CD14-positive monocyte (primary cell): ENCODE measurements around the gene WDFY4. TPM values are rescaled to one million over a fixed set of nuclear protein-coding genes. Genes with fewer than 3 reads are reported as not detected.

Source experiments
- DNase-seq, 3 donors: peaks; one replicate each; pipeline ENCODE4 v3.0.0-alpha.2; 2011 to 2022
- H2AFZ ChIP-seq: 2 replicates; pipeline ENCODE4 v1.6.0; 2012; ENCODE audit warnings: mild to moderate bottlenecking, low read depth, low read length, inconsistent platforms; ENCODE audit not compliant: insufficient read depth, poor library complexity, severe bottlenecking
- H3K27ac ChIP-seq, 2 donors: 1 replicate in 1 of 2; 2 replicates in 1 of 2; pipeline ENCODE4 v1.5.1; 2012 to 2013; ENCODE audit warnings: low read length in 2 of 2, control low read depth in 1 of 2, inconsistent platforms in 1 of 2, low read depth in 1 of 2, mild to moderate bottlenecking in 1 of 2
- H3K27me3 ChIP-seq, 2 donors: one replicate each; pipeline versions ENCODE4 v1.6.0 to v1.6.1; 2011 to 2013; ENCODE audit warnings: low read length in 2 of 2; ENCODE audit not compliant: control insufficient read depth in 2 of 2, insufficient read depth in 2 of 2
- H3K36me3 ChIP-seq, 2 donors: replicated peaks in 1 of 2; 1 replicate in 1 of 2; 2 replicates in 1 of 2; pipeline versions ENCODE4 v1.5.1 to v1.6.1; 2012 to 2013; ENCODE audit warnings: low read length in 2 of 2, control low read depth in 1 of 2, inconsistent platforms in 1 of 2, mild to moderate bottlenecking in 1 of 2; ENCODE audit not compliant: insufficient read depth in 2 of 2, control insufficient read depth in 1 of 2
- H3K4me1 ChIP-seq, 2 donors: 1 replicate in 1 of 2; 2 replicates in 1 of 2; pipeline versions ENCODE4 v1.5.1 to v1.6.1; 2012 to 2013; ENCODE audit warnings: low read length in 2 of 2, control low read depth in 1 of 2, inconsistent platforms in 1 of 2, mild to moderate bottlenecking in 1 of 2, moderate library complexity in 1 of 2; ENCODE audit not compliant: insufficient read depth in 2 of 2, control insufficient read depth in 1 of 2
- H3K4me2 ChIP-seq: replicated peaks from 2 replicates; pipeline ENCODE3; 2012; ENCODE audit warnings: low read length, moderate library complexity, mild to moderate bottlenecking; ENCODE audit not compliant: poor library complexity, severe bottlenecking; ENCODE audit errors: extremely low read depth
- H3K4me3 ChIP-seq, 3 experiments: fragments of 200-600 bp in 1 of 3; sonication (generic) in 1 of 3; replicated peaks in 1 of 3; 1 replicate in 2 of 3; 2 replicates in 1 of 3; pipeline ENCODE4 v1.5.1; 2011 to 2013; ENCODE audit warnings: low read length in 3 of 3, mild to moderate bottlenecking in 3 of 3, control low read depth in 2 of 3, low read depth in 2 of 3, inconsistent platforms in 1 of 3, moderate library complexity in 1 of 3
- H3K79me2 ChIP-seq: 2 replicates; pipeline ENCODE4 v1.6.0; 2012; ENCODE audit warnings: mild to moderate bottlenecking, control low read depth, inconsistent platforms, low read length, moderate library complexity; ENCODE audit not compliant: insufficient read depth
- H3K9ac ChIP-seq: 2 replicates; pipeline ENCODE4 v1.6.0; 2017; ENCODE audit warnings: low read length, mild to moderate bottlenecking; ENCODE audit not compliant: insufficient read depth, poor library complexity, severe bottlenecking
- H3K9me3 ChIP-seq, 2 donors: replicated peaks in 1 of 2; 1 replicate in 1 of 2; 2 replicates in 1 of 2; pipeline versions ENCODE4 v1.5.1 to v1.6.1; 2012 to 2013; ENCODE audit warnings: low read length in 2 of 2, control low read depth in 1 of 2; ENCODE audit not compliant: control insufficient read depth in 1 of 2, insufficient read depth in 1 of 2
- H4K20me1 ChIP-seq: 2 replicates; pipeline ENCODE4 v1.6.0; 2012; ENCODE audit warnings: mild to moderate bottlenecking, low read length, control low read depth, moderate library complexity; ENCODE audit not compliant: insufficient read depth
- H3K27ac Mint-ChIP-seq, 7 donors: one replicate each; pipeline ENCODE4 v1.8.0; 2020; ENCODE audit warnings: mild to moderate bottlenecking in 7 of 7, mixed read lengths in 7 of 7, moderate library complexity in 6 of 7, inconsistent platforms in 2 of 7
- H3K27me3 Mint-ChIP-seq, 3 donors: one replicate each; pipeline ENCODE4 v1.8.0; 2021 to 2022; ENCODE audit warnings: low read depth in 3 of 3, mild to moderate bottlenecking in 3 of 3, mixed read lengths in 3 of 3, moderate library complexity in 3 of 3, inconsistent platforms in 1 of 3
- H3K36me3 Mint-ChIP-seq, 2 donors: one replicate each; pipeline ENCODE4 v1.8.0; 2020; ENCODE audit warnings: mixed read lengths in 2 of 2, inconsistent platforms in 1 of 2, mild to moderate bottlenecking in 1 of 2
- H3K4me1 Mint-ChIP-seq: one replicate; pipeline ENCODE4 v1.8.0; 2020; ENCODE audit warnings: mild to moderate bottlenecking, mixed read lengths
- H3K4me3 Mint-ChIP-seq, 2 donors: one replicate each; pipeline ENCODE4 v1.8.0; 2020; ENCODE audit warnings: mild to moderate bottlenecking in 2 of 2, mixed read lengths in 2 of 2, moderate library complexity in 1 of 2
- H3K9me3 Mint-ChIP-seq, 7 donors: one replicate each; pipeline ENCODE4 v1.8.0; 2020 to 2022; ENCODE audit warnings: mixed read lengths in 7 of 7, mild to moderate bottlenecking in 6 of 7, moderate library complexity in 6 of 7, inconsistent platforms in 2 of 7
- WGBS: methylation state at CpG from one replicate; pipeline ENCODE4 v1.1.5; 2013; ENCODE audit warnings: missing lambda C conversion rate; ENCODE audit not compliant: insufficient coverage; 5-methylcytosine and 5-hydroxymethylcytosine counted together
- intact Hi-C, 2 donors: fragments of 100-400 bp; cut with micrococcal nuclease; formaldehyde crosslinking; loops; one replicate each; pipeline versions ENCODE4 v1.15.0 to v1.15.1; 2023
- polyA plus RNA-seq, 3 donors: library from polyadenylated mRNA; depleted of rRNA in 1 of 3; unstranded in 2 of 3; stranded (reverse) in 1 of 3; fragments of 300-500 nt in 2 of 3; fragments of >200 nt in 1 of 3; fragmentation: Illumina TruSeq in 2 of 3; gene quantifications; 1 replicate in 2 of 3; 2 replicates in 1 of 3; pipeline ENCODE4 v1.2.3, GENCODE V29; 2012 to 2021
- TF ChIP-seq, protein P1 (sequence below): fragments of 200-600 bp; IDR thresholded peaks from one replicate; pipeline ENCODE4 v1.8.0; 2022; ENCODE audit warnings: antibody characterized with exemption, mild to moderate bottlenecking

WDFY4 gene
- polyA plus RNA-seq, 3 donors: 7.5 to 36.1 (median 9.8) TPM

DNA sequence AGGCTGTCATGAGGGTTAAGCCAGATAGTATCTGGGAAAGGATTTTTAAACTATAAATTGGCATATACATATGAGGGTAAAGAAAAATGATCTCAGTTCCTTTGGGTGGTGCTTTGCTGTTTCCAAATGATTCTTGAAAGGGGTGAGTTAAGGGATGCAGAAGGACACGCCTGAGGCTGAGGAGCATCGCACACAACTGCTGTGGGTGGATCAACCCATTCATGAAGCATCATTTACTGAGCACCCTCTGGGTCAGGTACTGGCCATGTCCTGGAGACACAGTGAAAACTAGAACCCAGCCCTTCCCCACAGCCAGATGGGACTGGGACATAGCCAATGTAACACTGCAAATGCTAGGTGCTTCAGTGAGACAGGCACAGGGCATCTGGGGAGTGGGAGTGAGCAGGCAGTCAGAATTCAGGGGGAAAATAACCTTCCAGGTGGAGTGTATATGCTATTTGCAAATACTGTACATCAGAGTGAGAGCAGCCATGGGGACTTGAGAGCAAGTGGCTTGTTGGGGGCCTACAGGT lies 112.1 kb downstream of the WDFY4 start:
- intact Hi-C loops: no loop called here
- DNase-seq: peak in 1 of 3 donors; percentile 1
- H2AFZ ChIP-seq: no peak overlapping the region
- no peak overlapping the region for H3K27ac ChIP-seq
- H3K36me3 Mint-ChIP-seq: peaks cover 10 to 11% of the 10 kb centered on the region in 2 donors
- WGBS: 100% methylated on average over 2 of the region's 2 CpGs
- peaks cover 0 to 11% (median 7%) of the 10 kb centered on the region in 7 donors for H3K9me3 Mint-ChIP-seq
- TF ChIP-seq, protein P1, sequence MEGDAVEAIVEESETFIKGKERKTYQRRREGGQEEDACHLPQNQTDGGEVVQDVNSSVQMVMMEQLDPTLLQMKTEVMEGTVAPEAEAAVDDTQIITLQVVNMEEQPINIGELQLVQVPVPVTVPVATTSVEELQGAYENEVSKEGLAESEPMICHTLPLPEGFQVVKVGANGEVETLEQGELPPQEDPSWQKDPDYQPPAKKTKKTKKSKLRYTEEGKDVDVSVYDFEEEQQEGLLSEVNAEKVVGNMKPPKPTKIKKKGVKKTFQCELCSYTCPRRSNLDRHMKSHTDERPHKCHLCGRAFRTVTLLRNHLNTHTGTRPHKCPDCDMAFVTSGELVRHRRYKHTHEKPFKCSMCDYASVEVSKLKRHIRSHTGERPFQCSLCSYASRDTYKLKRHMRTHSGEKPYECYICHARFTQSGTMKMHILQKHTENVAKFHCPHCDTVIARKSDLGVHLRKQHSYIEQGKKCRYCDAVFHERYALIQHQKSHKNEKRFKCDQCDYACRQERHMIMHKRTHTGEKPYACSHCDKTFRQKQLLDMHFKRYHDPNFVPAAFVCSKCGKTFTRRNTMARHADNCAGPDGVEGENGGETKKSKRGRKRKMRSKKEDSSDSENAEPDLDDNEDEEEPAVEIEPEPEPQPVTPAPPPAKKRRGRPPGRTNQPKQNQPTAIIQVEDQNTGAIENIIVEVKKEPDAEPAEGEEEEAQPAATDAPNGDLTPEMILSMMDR: no peak
- H3K36me3 ChIP-seq: peaks cover 47 to 55% of the 10 kb centered on the region in 2 donors
- H3K4me3 Mint-ChIP-seq: no peak overlapping the region
- H3K4me2 ChIP-seq: no peak overlapping the region
- peaks cover 33 to 38% of the 10 kb centered on the region in 2 donors for H3K4me1 ChIP-seq
- no peaks in the 10 kb centered on the region for H3K9me3 ChIP-seq
- H3K27me3 Mint-ChIP-seq: peaks cover 0 to 2% (median 0%) of the 10 kb centered on the region in 3 donors
- no peaks in the 10 kb centered on the region for H3K27me3 ChIP-seq
- no peak overlapping the region for H3K4me3 ChIP-seq
- peaks cover 44% of the 10 kb centered on the region for H3K4me1 Mint-ChIP-seq
- no peaks in the 10 kb centered on the region for H3K79me2 ChIP-seq
- peak overlapping the region in 4 of 7 donors; percentile 1 to 76 (median 22) for H3K27ac Mint-ChIP-seq
- H3K9ac ChIP-seq: no peak overlapping the region
- H4K20me1 ChIP-seq: no peaks in the 10 kb centered on the region

DNA sequence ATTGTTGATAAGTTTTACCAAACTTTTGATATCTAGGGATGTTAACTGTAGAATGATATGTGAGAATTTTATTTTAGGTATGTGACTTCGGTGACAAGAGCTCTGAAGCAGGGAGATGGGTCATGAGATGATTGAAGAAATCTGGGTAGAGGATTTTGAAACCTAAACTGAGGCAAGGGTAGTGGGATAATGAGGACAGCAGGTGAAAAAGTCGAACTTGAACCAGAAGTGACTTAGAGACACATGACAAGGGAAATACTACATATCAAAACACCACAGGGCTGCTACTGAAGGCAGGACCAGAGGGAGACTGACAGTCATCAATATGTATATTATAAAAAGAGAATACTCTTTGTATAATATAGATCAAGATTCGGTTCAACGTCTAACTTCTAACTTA lies 113.2 kb downstream of the WDFY4 start:
- Mint-ChIP-seq H3K36me3 (peaks cover 7 to 9% of the 10 kb centered on the region in 2 donors), H3K4me1 (peaks cover 49% of the 10 kb centered on the region), H3K4me3 (no peak overlapping the region), H3K27ac (peak overlapping the region in 5 of 7 donors; percentile 8 to 99 (median 55)), H3K27me3 (peaks cover 0 to 2% (median 0%) of the 10 kb centered on the region in 3 donors), H3K9me3 (peaks cover 0 to 11% (median 7%) of the 10 kb centered on the region in 7 donors)
- Histone ChIP-seq H3K27me3 (no peaks in the 10 kb centered on the region), H3K4me3 (no peak overlapping the region), H3K9ac (no peak overlapping the region), H3K4me2 (no peak overlapping the region), H3K36me3 (peaks cover 41 to 49% of the 10 kb centered on the region in 2 donors), H3K79me2 (no peaks in the 10 kb centered on the region), H4K20me1 (no peaks in the 10 kb centered on the region), H3K4me1 (peaks cover 37 to 43% of the 10 kb centered on the region in 2 donors), H2AFZ (no peak overlapping the region), H3K27ac (no peak overlapping the region), H3K9me3 (no peaks in the 10 kb centered on the region)
- DNase-seq: peak in 1 of 3 donors; percentile 2
- intact Hi-C loops: no loop called here
- no CpG with 5 or more reads among the region's 4 CpGs for WGBS
- TF ChIP-seq, protein P1: no peak
